NCI-H2107 (cell line): Measurements from ENCODE around the gene NGRN.
A peak's percentile ranks its signal among the peaks of the same experiment; 100 is the strongest.

Experiments used
- DNase-seq: peaks from one replicate; lab custom pipeline; 2025; lab: John Stamatoyannopoulos, UW

The NGRN gene

GRCh38 chr15:90265271-90266060 lies at the start of gene NGRN:
Gene NGRN, plus strand, starts transcription at chr15:90265672. Its CDS starts 41 bp downstream, at chr15:90265713.
- DNase-seq = peak; percentile 58

GRCh38 chr15:90217671-90218394 lies 47.6 kb upstream of the NGRN start:
- no peak for DNase-seq

GRCh38 chr15:90219421-90220141 lies 45.9 kb upstream of the NGRN start:
- no peak for DNase-seq

- peak; percentile 31 for DNase-seq
Observed at GRCh38 chr15:90221246-90221900, 44.1 kb upstream of the NGRN start.

- DNase-seq = no peak
Observed at GRCh38 chr15:90222547-90222946, 42.9 kb upstream of the NGRN start.

- no peak for DNase-seq
Observed at GRCh38 chr15:90223441-90224165, 41.9 kb upstream of the NGRN start.

GRCh38 chr15:90225047-90225446 lies 40.4 kb upstream of the NGRN start:
- no peak for DNase-seq

- no peak for DNase-seq
Observed at GRCh38 chr15:90225504-90226234, 39.8 kb upstream of the NGRN start.

GRCh38 chr15:90227336-90227735 lies 38.1 kb upstream of the NGRN start:
- no peak for DNase-seq

- DNase-seq = no peak
Observed at GRCh38 chr15:90227816-90228772, 37.4 kb upstream of the NGRN start.

GRCh38 chr15:90228960-90229359 lies 36.5 kb upstream of the NGRN start:
- DNase-seq = no peak

GRCh38 chr15:90230071-90230494 lies 35.4 kb upstream of the NGRN start:
- no peak for DNase-seq

GRCh38 chr15:90230610-90231009 lies 34.9 kb upstream of the NGRN start:
- DNase-seq = no peak

- no peak for DNase-seq
Observed at GRCh38 chr15:90231028-90232017, 34.1 kb upstream of the NGRN start.

- DNase-seq = no peak
Observed at GRCh38 chr15:90232196-90232595, 33.3 kb upstream of the NGRN start.

- no peak for DNase-seq
Observed at GRCh38 chr15:90232941-90233386, 32.5 kb upstream of the NGRN start.

GRCh38 chr15:90233387-90234095 lies 31.9 kb upstream of the NGRN start, which contains the start of gene CIB1:
Gene CIB1, minus strand, starts transcription at chr15:90233941. Its CDS starts 56 bp downstream, at chr15:90233885.
- peak; percentile 79 for DNase-seq
